Myocyte (in vitro differentiated cells): Measurements from ENCODE around the gene LRP1B. TPM values are rescaled to one million over a fixed set of nuclear protein-coding genes. Genes with fewer than 3 reads are reported as not detected.
A peak's percentile ranks its signal among the peaks of the same experiment; 100 is the strongest.

ENCODE experiments used
- DNase-seq: peaks from one replicate; pipeline ENCODE4 v3.0.0-alpha.2; 2012; ENCODE audit warnings: low read depth
- total RNA-seq: library from RNA; depleted of rRNA; stranded (reverse); fragments of >200 nt; gene quantifications from 2 replicates; pipeline ENCODE4 v1.2.3, GENCODE V29; 2014

LRP1B gene
- total RNA-seq, 1 donor from 2014 or later = 0.05 TPM

- no peak for DNase-seq
Observed at GRCh38 chr2:141455877-141456276, 674.9 kb downstream of the LRP1B start.

DNA sequence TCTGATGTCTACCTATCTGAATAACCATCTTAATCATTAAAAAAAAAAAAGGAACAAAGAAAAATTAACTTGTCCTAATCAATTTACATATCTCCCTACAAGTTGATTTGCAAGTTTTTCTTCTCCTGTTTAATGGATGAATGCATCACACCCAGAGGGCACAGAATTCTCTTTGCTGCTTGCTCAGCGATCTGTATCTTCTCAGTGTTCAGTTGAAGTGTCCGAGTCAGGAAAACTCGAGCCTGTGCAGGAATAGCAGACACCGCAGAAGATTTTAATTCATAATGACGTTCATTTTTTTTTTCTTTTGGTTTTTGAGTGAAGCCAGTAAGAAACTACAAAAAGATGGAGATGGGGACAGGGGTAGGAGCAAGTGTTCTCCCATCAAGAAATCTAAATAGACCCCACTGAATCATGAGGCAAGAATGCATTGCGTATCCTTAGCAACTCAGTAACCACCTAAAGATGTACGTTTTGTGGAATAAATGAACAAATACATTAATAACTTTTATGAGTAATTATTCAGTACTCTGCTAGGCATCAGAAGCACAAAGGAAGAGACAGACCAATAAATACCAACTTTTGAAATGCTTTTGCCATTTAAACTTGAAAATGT lies 675.5 kb downstream of the LRP1B start:
- DNase-seq = no peak

GRCh38 chr2:141440072-141440635 lies 690.7 kb downstream of the LRP1B start:
- DNase-seq = no peak

- no peak for DNase-seq
Observed at GRCh38 chr2:141439524-141439923, 691.3 kb downstream of the LRP1B start.

DNA sequence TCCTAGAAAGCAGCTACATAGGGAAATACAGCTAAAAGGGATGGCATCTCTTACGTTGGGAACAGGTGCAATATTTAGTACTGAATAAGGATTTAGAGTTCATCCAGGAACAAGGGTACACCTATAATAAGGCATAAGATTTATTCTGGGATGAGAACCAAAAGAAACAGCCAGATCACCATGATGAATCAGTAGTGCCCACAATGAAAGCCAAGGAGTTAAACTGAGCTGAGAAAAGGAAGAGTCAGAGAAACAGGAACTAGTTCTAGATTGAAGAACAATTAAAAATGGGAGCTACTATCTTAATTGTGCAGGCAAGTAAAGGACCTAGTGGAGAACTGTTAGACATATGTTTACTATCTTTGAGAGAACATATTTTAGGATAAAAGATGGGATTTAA lies 692.3 kb downstream of the LRP1B start:
- DNase-seq = peak; percentile 8

- no peak for DNase-seq
Observed at GRCh38 chr2:141437521-141437920, 693.3 kb downstream of the LRP1B start.

DNA sequence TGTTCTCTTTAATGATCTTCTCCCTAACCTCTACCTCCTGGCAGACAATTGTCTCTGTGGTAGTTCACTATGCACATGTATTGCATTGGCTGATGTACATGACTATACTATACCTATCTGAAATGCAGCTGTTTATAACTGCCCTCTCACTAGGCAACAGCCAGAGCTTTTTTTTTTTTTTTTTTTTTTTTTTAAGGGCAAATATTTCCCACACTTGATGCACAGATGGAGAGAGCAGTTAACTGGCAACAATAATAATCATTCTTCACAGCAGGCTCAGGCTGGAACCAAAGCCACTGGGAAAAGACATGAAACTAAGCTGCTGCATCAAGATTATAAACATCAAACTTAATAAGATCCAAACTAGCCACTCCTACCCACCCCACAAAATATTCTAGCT lies 707.7 kb downstream of the LRP1B start:
- DNase-seq = no peak

GRCh38 chr2:141417246-141417797 lies 713.5 kb downstream of the LRP1B start:
- no peak for DNase-seq

- DNase-seq = no peak
Observed at GRCh38 chr2:141411419-141411818, 719.4 kb downstream of the LRP1B start.

GRCh38 chr2:141399270-141399669 lies 731.5 kb downstream of the LRP1B start:
- no peak for DNase-seq

DNA sequence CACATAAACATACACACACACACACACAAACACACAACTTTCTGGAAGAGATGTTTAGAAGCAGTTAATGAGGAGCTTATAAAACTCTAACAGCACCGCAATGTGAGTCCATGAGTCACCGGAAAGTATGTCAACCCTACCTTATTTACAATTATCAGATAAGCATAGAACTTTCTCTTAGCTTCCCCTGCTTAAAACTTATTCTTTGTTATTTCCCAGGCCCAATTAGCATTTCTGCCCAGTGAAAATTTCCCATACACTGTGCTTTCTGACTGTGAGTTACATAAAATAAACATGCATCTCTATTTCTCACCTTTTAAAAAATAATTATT lies 737.6 kb downstream of the LRP1B start:
- no peak for DNase-seq

DNA sequence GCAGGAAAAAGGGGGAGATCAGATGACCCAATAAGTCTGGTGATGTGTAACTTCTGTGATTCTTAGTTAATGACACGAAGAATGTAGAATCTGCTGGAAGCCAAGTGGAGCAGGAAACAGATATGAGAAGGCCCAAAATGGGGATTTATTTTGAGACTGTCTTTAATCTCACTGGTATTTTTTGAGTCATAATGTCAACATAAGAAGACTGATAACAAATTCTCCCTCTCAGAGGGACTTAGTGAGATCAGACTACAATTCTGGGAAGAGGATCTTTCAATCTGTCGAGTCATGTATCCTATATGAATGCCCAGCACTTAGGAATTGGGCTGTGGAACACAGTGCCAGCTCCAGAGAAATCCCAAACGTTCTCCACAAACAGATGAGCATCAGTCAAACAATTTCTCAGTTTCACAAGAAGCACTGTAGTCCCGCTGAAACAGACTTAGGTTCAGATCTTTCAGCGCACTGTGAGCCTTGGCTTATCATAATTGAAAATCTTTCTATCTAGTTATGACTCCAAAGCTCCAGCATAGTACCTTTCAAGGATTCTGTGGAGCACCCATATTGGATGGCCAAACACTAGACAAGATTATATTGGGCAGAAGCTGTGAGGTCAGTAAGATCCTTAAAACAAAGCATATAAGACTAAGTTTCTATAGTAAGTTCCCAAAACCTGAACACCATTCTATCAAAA lies 738.2 kb downstream of the LRP1B start:
- peak; percentile 16 for DNase-seq

GRCh38 chr2:141386168-141386567 lies 744.6 kb downstream of the LRP1B start:
- no peak for DNase-seq

- no peak for DNase-seq
Observed at GRCh38 chr2:141384676-141385075, 746.1 kb downstream of the LRP1B start.

- no peak for DNase-seq
Observed at GRCh38 chr2:141381946-141382345, 748.9 kb downstream of the LRP1B start.

DNA sequence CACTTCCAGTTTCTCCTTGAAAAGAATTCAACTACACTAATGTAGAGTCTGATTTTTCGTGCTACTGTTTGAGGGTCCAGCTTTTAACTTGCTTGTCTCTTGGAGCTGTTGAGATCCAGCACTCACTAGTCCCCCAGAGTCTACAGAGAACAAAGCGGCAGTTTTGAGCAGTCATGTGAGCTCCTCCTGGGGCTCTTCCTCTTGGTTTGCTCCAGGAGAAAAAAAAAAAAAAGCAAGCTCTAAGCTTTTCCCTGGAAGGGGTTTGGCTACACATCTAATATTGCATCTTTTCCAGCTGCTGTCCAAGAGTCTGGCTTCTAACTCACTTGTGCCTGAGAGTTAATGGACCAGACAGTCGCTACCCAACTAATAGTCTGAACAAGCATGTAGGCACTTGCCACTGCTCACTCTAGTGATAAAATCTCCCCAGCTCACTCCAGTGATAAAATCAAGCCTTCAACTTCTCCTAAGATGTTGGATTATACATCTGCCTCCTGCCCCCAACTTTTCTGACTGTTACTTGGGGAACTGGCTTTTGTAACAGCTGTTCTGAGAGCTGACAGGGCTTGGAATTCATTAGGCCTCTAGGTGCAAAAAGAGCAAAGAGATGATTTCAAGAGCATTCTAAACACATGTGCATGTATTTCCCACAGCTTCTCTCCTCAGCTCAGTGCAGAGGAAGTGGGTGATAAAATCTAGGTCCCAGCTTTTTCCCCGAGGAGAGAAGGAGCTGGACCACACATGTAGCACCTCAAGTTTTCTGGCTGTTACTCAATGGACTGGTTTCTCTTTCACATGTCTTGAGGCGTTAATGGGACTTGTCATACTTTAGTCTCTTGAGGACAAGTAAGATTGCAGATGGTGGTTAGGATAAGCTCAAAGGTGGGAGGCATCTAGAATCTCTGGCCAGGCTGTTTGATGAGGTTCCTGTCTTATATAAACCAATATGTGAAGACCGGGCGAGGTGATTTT lies 750.5 kb downstream of the LRP1B start:
- no peak for DNase-seq

DNA sequence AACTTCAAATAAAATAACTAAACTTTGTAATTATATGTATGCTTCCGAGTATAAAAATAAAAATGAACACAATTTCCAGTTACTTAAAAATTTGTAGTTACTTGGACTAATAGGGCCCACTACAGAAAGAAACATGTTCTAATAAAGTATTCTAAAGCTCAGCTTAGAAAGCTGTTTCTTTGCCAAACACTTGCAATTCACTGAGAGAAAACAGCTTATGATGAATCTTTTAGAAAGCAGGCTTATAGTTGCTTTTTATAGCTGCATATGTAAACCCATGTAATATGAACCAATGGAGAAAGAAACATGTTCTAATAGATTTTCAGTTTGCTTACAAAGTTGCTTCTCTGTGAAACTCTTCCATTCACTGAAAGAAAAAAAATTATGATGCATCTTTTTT lies 766.0 kb downstream of the LRP1B start:
- DNase-seq = no peak

- DNase-seq = no peak
Observed at GRCh38 chr2:141362311-141362710, 768.5 kb downstream of the LRP1B start.

- no peak for DNase-seq
Observed at GRCh38 chr2:141348481-141348880, 782.3 kb downstream of the LRP1B start.

- peak; percentile 57 for DNase-seq
Observed at GRCh38 chr2:141341444-141341843, 789.4 kb downstream of the LRP1B start.

DNA sequence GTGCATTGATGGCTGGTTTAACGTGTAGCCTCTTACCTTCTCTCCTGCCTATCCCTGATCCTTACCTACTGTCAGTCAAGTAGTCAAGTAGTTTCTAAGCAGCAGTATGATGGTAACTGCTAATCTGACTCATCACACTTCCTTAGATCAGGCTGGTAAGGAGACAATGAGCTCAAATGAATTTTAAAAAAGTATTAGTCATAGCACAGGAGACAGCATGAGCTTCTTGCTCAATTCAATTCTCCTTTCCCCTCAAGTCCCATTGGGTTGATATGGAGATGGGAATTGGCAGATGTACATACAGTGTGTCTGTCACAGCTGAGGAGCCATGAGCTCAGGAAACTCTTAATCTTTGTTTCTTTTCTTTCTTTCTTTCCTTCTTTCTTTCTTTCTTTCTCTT lies 799.7 kb downstream of the LRP1B start:
- peak; percentile 40 for DNase-seq
